HepG2 (cell line): ENCODE results near the gene SHROOM2. TPM values are rescaled to one million over a fixed set of nuclear protein-coding genes. Genes with fewer than 3 reads are reported as not detected.

ENCODE experiments used
- ATAC-seq: fragments of 200-7000 bp; cut with Tn5 transposase; 3 replicates; pipeline ENCODE4 v1.9.1; 2020; ENCODE audit warnings: mild to moderate bottlenecking, moderate library complexity
- BruUV-seq: library from RNA; stranded (reverse); fragments of 400-500 nt; replicated peaks from 2 replicates; lab custom pipeline; 2021; lab: Mats Ljungman, UMichigan
- CTCF ChIA-PET: fragments of 300-600 bp; formaldehyde crosslinking; extraction: SDS; loops from one replicate; lab custom pipeline; 2021; ENCODE audit warnings: low total read pairs, inconsistent platforms, low intra/inter-chr PET ratio; lab: Yijun Ruan, JAX
- POLR2A ChIA-PET: fragments of 350-600 bp; sonication (Branson Sonifier 250); formaldehyde crosslinking; loops from one replicate; lab custom pipeline; 2020; ENCODE audit warnings: antibody characterized with exemption, inconsistent platforms; lab: Yijun Ruan, JAX
- DNase-seq: peaks from one replicate; pipeline ENCODE4 v3.0.0-alpha.2; 2015; ENCODE audit warnings: low spot score
- FAIRE-seq: peaks from 3 replicates; lab custom pipeline; 2011; peaks lifted over from hg19 to GRCh38; lab: Jason Lieb, UNC
- H2AFZ ChIP-seq: one replicate; pipeline ENCODE4 v1.6.1; 2011; ENCODE audit warnings: low read length, inconsistent platforms
- H3K27ac ChIP-seq: fragments of 300-600 bp; 3 replicates; pipeline ENCODE4 v1.8.0; 2011; ENCODE audit warnings: mixed run types, mild to moderate bottlenecking, mixed read lengths, low read length, inconsistent platforms; ENCODE audit not compliant: insufficient read depth; ENCODE audit errors: extremely low read length
- H3K27me3 ChIP-seq, 2 experiments: fragments of 200-600 bp in 1 of 2; 2 replicates in 1 of 2; 3 replicates in 1 of 2; pipeline versions ENCODE4 v1.6.0 to v1.8.0; 2011; ENCODE audit warnings: low read length in 2 of 2, mild to moderate bottlenecking in 2 of 2, moderate library complexity in 2 of 2, inconsistent platforms in 1 of 2; ENCODE audit not compliant: insufficient read depth in 2 of 2, control insufficient read depth in 1 of 2
- H3K36me3 ChIP-seq, 2 experiments: fragments of 200-600 bp in 1 of 2; replicated peaks in 1 of 2; 2 replicates in 1 of 2; 3 replicates in 1 of 2; pipeline versions ENCODE4 v1.5.1 to v1.8.0; 2011; ENCODE audit warnings: low read length in 2 of 2, inconsistent platforms in 1 of 2; ENCODE audit not compliant: insufficient read depth in 2 of 2, control insufficient read depth in 1 of 2
- H3K4me1 ChIP-seq: 2 replicates; pipeline ENCODE4 v1.5.1; 2012; ENCODE audit warnings: low read length, inconsistent platforms; ENCODE audit not compliant: insufficient read depth
- H3K4me2 ChIP-seq: 2 replicates; pipeline ENCODE4 v1.6.0; 2011; ENCODE audit warnings: low read depth, low read length, inconsistent platforms
- H3K4me3 ChIP-seq, 3 experiments: fragments of 200-600 bp in 1 of 3; sonication (generic), shearing (Covaris generic) in 1 of 3; replicated peaks in 1 of 3; 2 replicates each; pipeline ENCODE4 v1.5.1; 2011 to 2016; ENCODE audit warnings: low read length in 3 of 3, inconsistent platforms in 2 of 3, low read depth in 2 of 3, mild to moderate bottlenecking in 2 of 3, control low read depth in 1 of 3, mixed read lengths in 1 of 3; ENCODE audit not compliant: insufficient read depth in 1 of 3
- H3K79me2 ChIP-seq: one replicate; pipeline ENCODE4 v1.6.1; 2011; ENCODE audit warnings: low read length, inconsistent platforms; ENCODE audit not compliant: insufficient read depth
- H3K9ac ChIP-seq: 2 replicates; pipeline ENCODE4 v1.6.0; 2011; ENCODE audit warnings: mild to moderate bottlenecking, low read depth, low read length, inconsistent platforms; ENCODE audit not compliant: insufficient read depth
- H3K9me3 ChIP-seq: 2 replicates; pipeline ENCODE4 v1.5.1; 2012; ENCODE audit warnings: mild to moderate bottlenecking, low read length
- H4K20me1 ChIP-seq: 2 replicates; pipeline ENCODE4 v1.6.0; 2011; ENCODE audit warnings: inconsistent platforms, mild to moderate bottlenecking, low read length, moderate library complexity; ENCODE audit not compliant: insufficient read depth
- ARID5B ChIP-seq: IDR thresholded peaks from 2 replicates; pipeline ENCODE4 v1.4.0; 2020; ENCODE audit warnings: mild to moderate bottlenecking, missing genetic modification reagents
- ASH2L ChIP-seq: fragments of 300-600, 200-600 bp; sonication (generic); IDR thresholded peaks from 2 replicates; pipeline ENCODE4 v1.7.0; 2017; ENCODE audit warnings: low read depth, mild to moderate bottlenecking, moderate library complexity, mixed read lengths, low read length; ENCODE audit not compliant: insufficient read length
- CEBPG ChIP-seq: IDR thresholded peaks from 2 replicates; pipeline ENCODE4 v1.6.1; 2016
- HNF4A ChIP-seq: sonication (generic); formaldehyde crosslinking; IDR thresholded peaks from 2 replicates; pipeline ENCODE4 v1.4.0; 2020; ENCODE audit warnings: missing genetic modification reagents
- HNF4G ChIP-seq, 2 experiments: sonication (generic) in 1 of 2; formaldehyde crosslinking in 1 of 2; IDR thresholded peaks; 2 replicates each; pipeline versions ENCODE4 v1.4.0 to v1.6.1; 2011 to 2020; ENCODE audit warnings: borderline replicate concordance in 2 of 2, low read depth in 2 of 2, mild to moderate bottlenecking in 2 of 2, low read length in 1 of 2, missing genetic modification reagents in 1 of 2, moderate library complexity in 1 of 2
- MED1 ChIP-seq: sonication (generic); formaldehyde crosslinking; IDR thresholded peaks from 2 replicates; pipeline ENCODE4 v1.4.0; 2020; ENCODE audit warnings: missing genetic modification reagents
- NCOA2 ChIP-seq: sonication (generic); formaldehyde crosslinking; IDR thresholded peaks from 2 replicates; pipeline ENCODE4 v1.8.0; 2022; ENCODE audit warnings: inconsistent platforms
- NFRKB ChIP-seq: fragments of 450-650 bp; IDR thresholded peaks from 2 replicates; pipeline ENCODE4 v1.6.1; 2017
- PHF21A ChIP-seq: sonication (generic); formaldehyde crosslinking; IDR thresholded peaks from 2 replicates; pipeline ENCODE4 v1.5.0; 2020; ENCODE audit warnings: mild to moderate bottlenecking, missing genetic modification reagents
- RARA ChIP-seq: IDR thresholded peaks from 2 replicates; pipeline ENCODE4 v1.6.1; 2016; ENCODE audit warnings: missing genetic modification reagents, missing compliant biosample characterization
- SOX13 ChIP-seq, 3 experiments: fragments of 450-650 bp in 1 of 3; sonication (generic) in 1 of 3; formaldehyde crosslinking in 1 of 3; IDR thresholded peaks in 2 of 3; conservative IDR thresholded peaks in 1 of 3; 2 replicates each; pipeline versions ENCODE4 v1.5.0 to v1.6.1; 2016 to 2020; ENCODE audit warnings: antibody characterized with exemption in 1 of 3, mild to moderate bottlenecking in 1 of 3, missing compliant biosample characterization in 1 of 3, missing genetic modification reagents in 1 of 3, moderate library complexity in 1 of 3
- SOX5 ChIP-seq: IDR thresholded peaks from 2 replicates; pipeline ENCODE4 v1.6.1; 2016; ENCODE audit warnings: borderline replicate concordance
- TCF7 ChIP-seq: sonication (generic); IDR thresholded peaks from 2 replicates; pipeline ENCODE4 v1.6.1; 2016; ENCODE audit warnings: antibody characterized with exemption, low read depth
- TP53 ChIP-seq: sonication (generic); formaldehyde crosslinking; conservative IDR thresholded peaks from 2 replicates; pipeline ENCODE4 v1.4.0; 2020; ENCODE audit warnings: missing genetic modification reagents
- ZNF580 ChIP-seq: IDR thresholded peaks from 2 replicates; pipeline ENCODE4 v1.6.1; 2016; ENCODE audit warnings: low read depth, borderline replicate concordance
- ZNF841 ChIP-seq: sonication (generic); formaldehyde crosslinking; IDR thresholded peaks from 2 replicates; pipeline ENCODE4 v1.8.1; 2023; ENCODE audit warnings: missing genetic modification reagents, borderline replicate concordance
- WGBS: methylation state at CpG from one replicate; pipeline ENCODE4 v1.1.6; 2017; ENCODE audit warnings: low lambda C conversion rate; 5-methylcytosine and 5-hydroxymethylcytosine counted together
- in situ Hi-C: cut with HindIII; loops from 2 replicates; pipeline ENCODE4 v1.10.0; 2017; ENCODE audit warnings: low pct_unique_long_range_greater_than_20kb; ENCODE audit not compliant: extremely low pct_ligation_motif_present
- intact Hi-C: fragments of 100-400 bp; cut with micrococcal nuclease; formaldehyde crosslinking; loops from one replicate; pipeline ENCODE4 v1.10.0; 2022; ENCODE audit not compliant: unreplicated experiment
- polyA plus RNA-seq, 8 experiments: library from polyadenylated mRNA; depleted of rRNA in 3 of 8; stranded (reverse) in 7 of 8; unstranded in 1 of 8; fragments of >200 nt; fragmentation: Illumina TruSeq in 4 of 8; extraction: Trizol in 4 of 8; gene quantifications; 2 replicates each; pipeline versions ENCODE4 v1.2.1 to v1.2.3, GENCODE V29; 2011 to 2016; ENCODE audit warnings: low read depth in 4 of 8, missing spikeins in 1 of 8, mixed read lengths in 1 of 8; ENCODE audit not compliant: insufficient read depth in 1 of 8
- total RNA-seq, 5 experiments: library from RNA; depleted of rRNA; stranded (reverse); fragments of >200 nt; fragmentation: Illumina TruSeq; extraction: Trizol; gene quantifications; 2 replicates each; pipeline ENCODE4 v1.2.3, GENCODE V29; 2016; ENCODE audit warnings: low read depth in 1 of 5
- TF ChIP-seq, protein P1 (sequence below): sonication (generic); formaldehyde crosslinking; conservative IDR thresholded peaks from 2 replicates; pipeline ENCODE4 v1.4.0; 2020; ENCODE audit warnings: mild to moderate bottlenecking, missing genetic modification reagents, moderate library complexity

The SHROOM2 gene
- total and polyA plus RNA-seq, 2 of the 13 experiments (the other 11 are each of a cell fraction or from before 2014, with no cell fraction given) = 0.92 to 1.4 TPM

DNA sequence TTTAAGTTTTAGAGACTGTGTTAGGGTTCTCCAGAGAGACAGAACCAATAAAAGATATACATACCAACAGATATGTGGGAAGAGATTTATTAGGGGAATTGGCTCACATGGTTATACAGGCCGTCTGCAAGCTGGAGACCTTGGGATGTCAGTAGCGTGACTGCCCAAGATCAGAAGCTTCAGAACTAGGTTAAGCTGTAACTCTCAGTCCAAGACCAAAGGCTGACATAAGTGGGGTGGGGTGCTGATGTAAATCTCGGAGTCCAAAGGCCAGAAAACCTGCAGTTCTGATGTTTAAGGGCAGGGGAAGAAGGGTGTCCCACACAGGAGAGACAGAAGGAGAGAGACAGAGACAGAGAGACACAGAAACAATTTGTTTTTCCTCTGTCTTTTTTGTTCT is 191.4 kb downstream of the SHROOM2 start:
- POLR2A ChIA-PET = no interaction called here
- in situ Hi-C loops (no loop called here), intact Hi-C loops (no loop called here)
- ATAC-seq = peak; percentile 85
- no peak overlapping the region for H3K27ac ChIP-seq
- no peaks in the 10 kb centered on the region for H3K27me3 ChIP-seq
- peak overlapping the region; percentile 40; the same call in 1 of the 2 replicates for H3K4me2 ChIP-seq
- CTCF ChIA-PET = interaction anchor here (2.1 kb wide), 1 partner anchor 142 kb away, joined by 6 read pairs; no protein-coding TSS in a partner anchor
- H3K79me2 ChIP-seq = no peaks in the 10 kb centered on the region
- H2AFZ ChIP-seq = no peak overlapping the region
- H3K36me3 ChIP-seq = no peaks in the 10 kb centered on the region
- DNase-seq = peak; percentile 66
- WGBS = 2% methylated on average over 3 of the region's 3 CpGs
- peak; percentile 89 for FAIRE-seq
- H3K9me3 ChIP-seq = no peaks in the 10 kb centered on the region
- H3K9ac ChIP-seq = no peak overlapping the region
- H4K20me1 ChIP-seq = no peaks in the 10 kb centered on the region
- no peak overlapping the region for H3K4me3 ChIP-seq
- peaks cover 51% of the 10 kb centered on the region for H3K4me1 ChIP-seq
- BruUV-seq = no TSS peak
- TF ChIP-seq RARA = 0 out of 2 replicates have a peak, but pooled peaks have one; percentile 23
- TF ChIP-seq PHF21A = 0 out of 2 replicates have a peak, but pooled peaks have one; percentile 15
- no peak for TF ChIP-seq ASH2L
- no peak for TF ChIP-seq ZNF841 (CRISPR knock-in tag)
- TF ChIP-seq MED1 = 0 out of 2 replicates have a peak, but pooled peaks have one; percentile 41
- 0 out of 2 replicates have a peak, but pooled peaks have one; percentile 21 for TF ChIP-seq HNF4G (IDR thresholded peaks at IDR 0.05; ENCODE audit: borderline replicate concordance, low read depth, low read length)
- TF ChIP-seq HNF4G (CRISPR knock-in tag; IDR thresholded peaks at IDR 0.05; ENCODE audit: borderline replicate concordance, low read depth) = no peak
- 0 out of 2 replicates have a peak, but pooled peaks have one; percentile 21 for TF ChIP-seq CEBPG (CRISPR knock-in tag)
- TF ChIP-seq SOX5 = peak; percentile 30; the same call in 1 of the 2 replicates
- TF ChIP-seq SOX13 (IDR thresholded peaks at IDR 0.05) = no peak
- TF ChIP-seq SOX13 (CRISPR knock-in tag; conservative IDR thresholded peaks at IDR 0.05 in 1 of 2, IDR thresholded peaks at IDR 0.05 in 1 of 2) = peak in 1 of 2 experiments; percentile 50; a peak in 1 of 4 replicates
- peak; percentile 23; the same call in 1 of the 2 replicates for TF ChIP-seq NCOA2 (CRISPR knock-in tag)
- no peak for TF ChIP-seq NFRKB
- peak; percentile 67 for TF ChIP-seq ARID5B (CRISPR knock-in tag)
- no peak for TF ChIP-seq TP53 (CRISPR knock-in tag)
- peak; percentile 56; the same call in 1 of the 2 replicates for TF ChIP-seq TCF7
- TF ChIP-seq ZNF580 (CRISPR knock-in tag) = no peak
- TF ChIP-seq, protein P1, sequence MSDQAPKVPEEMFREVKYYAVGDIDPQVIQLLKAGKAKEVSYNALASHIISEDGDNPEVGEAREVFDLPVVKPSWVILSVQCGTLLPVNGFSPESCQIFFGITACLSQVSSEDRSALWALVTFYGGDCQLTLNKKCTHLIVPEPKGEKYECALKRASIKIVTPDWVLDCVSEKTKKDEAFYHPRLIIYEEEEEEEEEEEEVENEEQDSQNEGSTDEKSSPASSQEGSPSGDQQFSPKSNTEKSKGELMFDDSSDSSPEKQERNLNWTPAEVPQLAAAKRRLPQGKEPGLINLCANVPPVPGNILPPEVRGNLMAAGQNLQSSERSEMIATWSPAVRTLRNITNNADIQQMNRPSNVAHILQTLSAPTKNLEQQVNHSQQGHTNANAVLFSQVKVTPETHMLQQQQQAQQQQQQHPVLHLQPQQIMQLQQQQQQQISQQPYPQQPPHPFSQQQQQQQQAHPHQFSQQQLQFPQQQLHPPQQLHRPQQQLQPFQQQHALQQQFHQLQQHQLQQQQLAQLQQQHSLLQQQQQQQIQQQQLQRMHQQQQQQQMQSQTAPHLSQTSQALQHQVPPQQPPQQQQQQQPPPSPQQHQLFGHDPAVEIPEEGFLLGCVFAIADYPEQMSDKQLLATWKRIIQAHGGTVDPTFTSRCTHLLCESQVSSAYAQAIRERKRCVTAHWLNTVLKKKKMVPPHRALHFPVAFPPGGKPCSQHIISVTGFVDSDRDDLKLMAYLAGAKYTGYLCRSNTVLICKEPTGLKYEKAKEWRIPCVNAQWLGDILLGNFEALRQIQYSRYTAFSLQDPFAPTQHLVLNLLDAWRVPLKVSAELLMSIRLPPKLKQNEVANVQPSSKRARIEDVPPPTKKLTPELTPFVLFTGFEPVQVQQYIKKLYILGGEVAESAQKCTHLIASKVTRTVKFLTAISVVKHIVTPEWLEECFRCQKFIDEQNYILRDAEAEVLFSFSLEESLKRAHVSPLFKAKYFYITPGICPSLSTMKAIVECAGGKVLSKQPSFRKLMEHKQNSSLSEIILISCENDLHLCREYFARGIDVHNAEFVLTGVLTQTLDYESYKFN (CRISPR knock-in tag) = peak; percentile 32; the same call in 1 of the 2 replicates
- peak; percentile 81 for TF ChIP-seq HNF4A (CRISPR knock-in tag)
